Sigmoid colon (tissue), 7 donors: Measurements from ENCODE around the gene COL1A2. TPM values are rescaled to one million over a fixed set of nuclear protein-coding genes. Genes with fewer than 3 reads are reported as not detected.
A peak's percentile ranks its signal among the peaks of the same experiment; 100 is the strongest.

Experiments used
- DNase-seq: peaks from one replicate; pipeline ENCODE4 v3.0.0-alpha.2; 2019
- H3K27ac ChIP-seq, 4 donors: fragments of 200-600 bp; sonication (generic); one replicate each; pipeline ENCODE4 v1.5.1; 2016 to 2019; ENCODE audit warnings: mild to moderate bottlenecking in 1 of 4
- H3K27me3 ChIP-seq, 3 donors: fragments of 200-600 bp; sonication (generic); one replicate each; pipeline ENCODE4 v1.5.1; 2019; ENCODE audit warnings: mild to moderate bottlenecking in 1 of 3
- H3K36me3 ChIP-seq, 4 donors: fragments of 200-600 bp; sonication (generic); one replicate each; pipeline ENCODE4 v1.5.1; 2016 to 2019
- H3K4me1 ChIP-seq, 4 donors: fragments of 200-600 bp; sonication (generic); one replicate each; pipeline ENCODE4 v1.5.1; 2017 to 2019
- H3K4me3 ChIP-seq, 4 donors: fragments of 200-600 bp; sonication (generic); one replicate each; pipeline ENCODE4 v1.5.1; 2017 to 2019; ENCODE audit warnings: mild to moderate bottlenecking in 2 of 4, moderate library complexity in 1 of 4
- H3K9me3 ChIP-seq, 4 donors: fragments of 200-600 bp in 3 of 4; sonication (generic) in 3 of 4; one replicate each; pipeline versions ENCODE4 v1.5.1 to v1.6.1; 2013 to 2019
- EP300 ChIP-seq, 4 donors: sonication (generic); formaldehyde crosslinking; IDR thresholded peaks; one replicate each; pipeline ENCODE4 v1.6.1; 2017; ENCODE audit warnings: antibody characterized with exemption in 4 of 4
- POLR2A ChIP-seq, 2 donors: fragments of 450-650 bp; IDR thresholded peaks; one replicate each; pipeline ENCODE4 v1.6.1; 2016; ENCODE audit warnings: antibody characterized with exemption in 2 of 2, mild to moderate bottlenecking in 2 of 2, moderate library complexity in 2 of 2
- POLR2AphosphoS5 ChIP-seq, 4 donors: sonication (generic); formaldehyde crosslinking; IDR thresholded peaks; one replicate each; pipeline ENCODE4 v1.6.1; 2017; ENCODE audit warnings: antibody characterized with exemption in 4 of 4
- WGBS, 2 donors: extraction: QIAGEN DNeasy Blood & Tissue Kit; methylation state at CpG; one replicate each; pipeline ENCODE4 v1.1.7; 2013; 5-methylcytosine and 5-hydroxymethylcytosine counted together
- intact Hi-C: fragments of 100-400 bp; cut with DNase I; formaldehyde crosslinking; loops from one replicate; pipeline ENCODE4 v1.15.1; 2023
- polyA plus RNA-seq, 3 donors: library from polyadenylated mRNA; stranded (reverse); fragments of 200-250 nt; gene quantifications; one replicate each; pipeline ENCODE4 v1.2.3, GENCODE V29; 2013
- total RNA-seq, 4 donors: library from RNA; depleted of rRNA; stranded (reverse); fragments of >200 nt; gene quantifications; one replicate each; pipeline ENCODE4 v1.1.0, GENCODE V29; 2016
- TF ChIP-seq, protein P1 (sequence below), 4 experiments: fragments of 450-650 bp in 3 of 4; fragments of 200-600 bp in 1 of 4; IDR thresholded peaks; one replicate each; pipeline ENCODE4 v1.5.1; 2016 to 2019; ENCODE audit warnings: antibody characterized with exemption in 4 of 4, mild to moderate bottlenecking in 3 of 4, moderate library complexity in 2 of 4
- donor health status: healthy with polysubstance abuse.
- donor health status: Bipolar disorder and iron deficiency.
- donor health status: healthy.

The COL1A2 gene
- total RNA-seq (1,000 to 10,000 TPM in 1 of 4 donors, 100 to 1,000 TPM in 2, 10 to 100 TPM in 1; 83.4 to 1,047 (median 197) TPM), polyA plus RNA-seq (100 to 1,000 TPM in 1 of 3 donors, 10 to 100 TPM in 2; 12.3 to 104 (median 19.2) TPM)

DNA sequence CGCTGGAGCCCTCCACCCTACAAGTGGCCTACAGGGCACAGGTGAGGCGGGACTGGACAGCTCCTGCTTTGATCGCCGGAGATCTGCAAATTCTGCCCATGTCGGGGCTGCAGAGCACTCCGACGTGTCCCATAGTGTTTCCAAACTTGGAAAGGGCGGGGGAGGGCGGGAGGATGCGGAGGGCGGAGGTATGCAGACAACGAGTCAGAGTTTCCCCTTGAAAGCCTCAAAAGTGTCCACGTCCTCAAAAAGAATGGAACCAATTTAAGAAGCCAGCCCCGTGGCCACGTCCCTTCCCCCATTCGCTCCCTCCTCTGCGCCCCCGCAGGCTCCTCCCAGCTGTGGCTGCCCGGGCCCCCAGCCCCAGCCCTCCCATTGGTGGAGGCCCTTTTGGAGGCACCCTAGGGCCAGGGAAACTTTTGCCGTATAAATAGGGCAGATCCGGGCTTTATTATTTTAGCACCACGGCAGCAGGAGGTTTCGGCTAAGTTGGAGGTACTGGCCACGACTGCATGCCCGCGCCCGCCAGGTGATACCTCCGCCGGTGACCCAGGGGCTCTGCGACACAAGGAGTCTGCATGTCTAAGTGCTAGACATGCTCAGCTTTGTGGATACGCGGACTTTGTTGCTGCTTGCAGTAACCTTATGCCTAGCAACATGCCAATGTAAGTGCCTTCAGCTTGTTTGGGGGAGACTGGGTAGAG is at the start of gene COL1A2:
TSS of gene COL1A2 (plus strand) at position 459 of the 704 bp plus-strand sequence. CDS start at position 596, 137 bp downstream.
- Histone ChIP-seq H3K27ac (peak within 1 kb of the TSS; percentile 89 to 94 (median 92)), H3K9me3 (no peaks in the 10 kb centered on the region), H3K27me3 (no peaks in the 10 kb centered on the region), H3K36me3 (peaks cover 0 to 22% (median 4%) of the 10 kb centered on the region in 4 donors), H3K4me3 (peak within 1 kb of the TSS; percentile 52 to 72 (median 61)), H3K4me1 (peaks cover 0 to 57% (median 46%) of the 10 kb centered on the region in 4 donors)
- intact Hi-C loops = loop anchor here (1.0 to 10.0 kb wide), 4 partner anchors 20 to 480 kb away; partner anchors contain the start of gene SGCE
- 4 to 11% methylated on average over 32 of the region's 32 CpGs for WGBS, 2 donors
- peak; percentile 56 to 66 for TF ChIP-seq POLR2A (IDR thresholded peaks at IDR 0.05)
- TF ChIP-seq POLR2AphosphoS5 (IDR thresholded peaks at IDR 0.05) = peak in 3 of 4 donors; percentile 74 to 84 (median 81)
- TF ChIP-seq EP300 (IDR thresholded peaks at IDR 0.05) = peak in 1 of 4 donors; percentile 48
- TF ChIP-seq, protein P1, sequence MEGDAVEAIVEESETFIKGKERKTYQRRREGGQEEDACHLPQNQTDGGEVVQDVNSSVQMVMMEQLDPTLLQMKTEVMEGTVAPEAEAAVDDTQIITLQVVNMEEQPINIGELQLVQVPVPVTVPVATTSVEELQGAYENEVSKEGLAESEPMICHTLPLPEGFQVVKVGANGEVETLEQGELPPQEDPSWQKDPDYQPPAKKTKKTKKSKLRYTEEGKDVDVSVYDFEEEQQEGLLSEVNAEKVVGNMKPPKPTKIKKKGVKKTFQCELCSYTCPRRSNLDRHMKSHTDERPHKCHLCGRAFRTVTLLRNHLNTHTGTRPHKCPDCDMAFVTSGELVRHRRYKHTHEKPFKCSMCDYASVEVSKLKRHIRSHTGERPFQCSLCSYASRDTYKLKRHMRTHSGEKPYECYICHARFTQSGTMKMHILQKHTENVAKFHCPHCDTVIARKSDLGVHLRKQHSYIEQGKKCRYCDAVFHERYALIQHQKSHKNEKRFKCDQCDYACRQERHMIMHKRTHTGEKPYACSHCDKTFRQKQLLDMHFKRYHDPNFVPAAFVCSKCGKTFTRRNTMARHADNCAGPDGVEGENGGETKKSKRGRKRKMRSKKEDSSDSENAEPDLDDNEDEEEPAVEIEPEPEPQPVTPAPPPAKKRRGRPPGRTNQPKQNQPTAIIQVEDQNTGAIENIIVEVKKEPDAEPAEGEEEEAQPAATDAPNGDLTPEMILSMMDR (IDR thresholded peaks at IDR 0.05) = peak in 1 of 4 experiments; percentile 8
- peak; percentile 92 for DNase-seq

DNA sequence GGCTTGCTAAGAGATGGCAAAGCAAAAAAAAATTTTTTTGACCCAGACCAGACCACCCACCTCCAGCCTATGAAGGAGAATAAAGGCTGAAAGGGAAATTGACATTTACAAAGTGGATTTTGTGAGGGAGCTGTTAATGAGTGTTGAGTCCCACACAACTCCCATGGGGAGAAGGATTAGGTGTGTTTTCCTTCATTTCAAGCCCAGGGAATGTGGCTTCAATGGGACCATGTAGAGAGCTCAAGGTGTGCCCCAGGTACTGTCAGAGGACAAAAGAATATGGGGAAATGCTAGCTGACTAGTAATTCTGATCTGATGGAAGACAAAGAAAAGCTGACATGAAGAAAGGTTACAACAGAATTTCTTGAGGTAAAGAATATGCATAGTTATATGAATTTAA is 48.8 kb upstream of the COL1A2 start:
- no peaks in the 10 kb centered on the region for H3K27me3 ChIP-seq
- DNase-seq = no peak
- no peak overlapping the region for H3K27ac ChIP-seq
- H3K4me1 ChIP-seq = peaks cover 0 to 18% (median 15%) of the 10 kb centered on the region in 4 donors
- H3K9me3 ChIP-seq = no peaks in the 10 kb centered on the region
- TF ChIP-seq POLR2AphosphoS5 (IDR thresholded peaks at IDR 0.05) (no peak), EP300 (IDR thresholded peaks at IDR 0.05) (no peak), POLR2A (IDR thresholded peaks at IDR 0.05) (no peak)
- TF ChIP-seq, protein P1 (IDR thresholded peaks at IDR 0.05) = no peak
- no peaks in the 10 kb centered on the region for H3K36me3 ChIP-seq
- no peak overlapping the region for H3K4me3 ChIP-seq
- intact Hi-C loops = no loop called here

DNA sequence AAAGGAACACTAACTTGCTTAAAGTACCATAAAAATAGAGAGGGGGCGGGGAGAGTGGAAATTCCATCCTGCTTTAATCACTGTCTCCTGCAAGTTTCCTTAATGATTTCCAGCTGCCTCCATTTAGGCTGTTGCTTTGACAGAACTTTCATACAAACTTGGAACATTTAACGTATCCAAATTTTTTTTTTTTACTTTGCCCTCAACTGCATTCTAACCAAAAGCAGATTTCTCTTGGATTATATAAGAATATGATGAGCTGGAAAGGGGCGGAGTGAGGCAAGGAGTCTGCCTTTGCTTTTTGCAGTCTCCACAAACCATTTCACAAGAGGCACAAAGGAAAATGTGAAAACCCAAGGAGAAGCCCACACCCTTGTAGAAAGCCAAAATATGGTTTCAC is 46.6 kb upstream of the COL1A2 start:
- Histone ChIP-seq H3K27me3 (no peaks in the 10 kb centered on the region), H3K9me3 (no peaks in the 10 kb centered on the region), H3K36me3 (no peaks in the 10 kb centered on the region), H3K4me3 (peak overlapping the region in 1 of 4 donors; percentile 11), H3K27ac (peak overlapping the region; percentile 59 to 82 (median 64)), H3K4me1 (peaks cover 0 to 18% (median 15%) of the 10 kb centered on the region in 4 donors)
- 49 to 55% methylated on average over 3 of the region's 3 CpGs for WGBS, 2 donors
- peak; percentile 80 for DNase-seq
- peak in 3 of 4 donors; percentile 37 to 60 (median 52) for TF ChIP-seq POLR2AphosphoS5 (IDR thresholded peaks at IDR 0.05)
- TF ChIP-seq, protein P1 (IDR thresholded peaks at IDR 0.05) = no peak
- intact Hi-C loops = no loop called here

DNA sequence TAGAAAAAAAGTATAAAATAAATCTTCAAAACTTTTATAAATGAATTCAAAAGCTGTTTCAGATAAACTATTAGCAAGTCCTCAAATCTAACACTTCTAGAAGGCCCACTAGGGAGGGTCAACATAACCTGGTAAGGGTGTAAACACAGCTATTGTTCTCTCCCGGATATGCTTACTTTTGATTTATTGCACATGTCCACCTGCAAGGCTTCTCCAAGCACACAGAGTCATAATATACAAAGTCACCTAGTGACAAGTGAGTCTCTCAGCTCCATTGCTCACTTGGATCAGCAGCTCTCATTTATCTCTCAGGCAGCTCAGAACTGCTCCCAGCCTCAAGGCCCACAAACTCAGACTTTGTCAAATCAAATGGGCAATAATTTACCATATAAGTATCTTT is 44.0 kb upstream of the COL1A2 start:
- no peaks in the 10 kb centered on the region for H3K9me3 ChIP-seq
- no peak overlapping the region for H3K27ac ChIP-seq
- no peak for TF ChIP-seq POLR2AphosphoS5 (IDR thresholded peaks at IDR 0.05)
- no peak for TF ChIP-seq POLR2A (IDR thresholded peaks at IDR 0.05)
- TF ChIP-seq, protein P1 (IDR thresholded peaks at IDR 0.05) = no peak
- no peak for TF ChIP-seq EP300 (IDR thresholded peaks at IDR 0.05)
- no peak overlapping the region for H3K4me3 ChIP-seq
- no peak for DNase-seq
- intact Hi-C loops = loop anchor here (5.0 kb wide), 1 partner anchor 48 kb away; no protein-coding TSS in a partner anchor
- H3K4me1 ChIP-seq = peaks cover 0 to 30% (median 23%) of the 10 kb centered on the region in 4 donors
- H3K27me3 ChIP-seq = no peaks in the 10 kb centered on the region
- no peaks in the 10 kb centered on the region for H3K36me3 ChIP-seq
- 23 to 62% methylated on average over 1 of the region's 1 CpG for WGBS, 2 donors
